Nephron (organoid): ENCODE results near the gene CHST4.
A peak's percentile ranks its signal among the peaks of the same experiment; 100 is the strongest.
"Not testable (repeated sequence)": the region's sequence is repeated elsewhere in the genome, so short reads cannot be mapped to it uniquely, and the experiment has no call there.

Source experiments
- H3K27ac Mint-ChIP-seq, 3 experiments: 2 replicates each; pipeline ENCODE4 v1.8.0; 2020; ENCODE audit warnings: mixed read lengths in 3 of 3, mild to moderate bottlenecking in 2 of 3, moderate library complexity in 1 of 3
- H3K27me3 Mint-ChIP-seq: 2 replicates; pipeline ENCODE4 v1.8.0; 2021; ENCODE audit warnings: low read depth, mild to moderate bottlenecking, moderate library complexity, mixed read lengths
- H3K36me3 Mint-ChIP-seq: 2 replicates; pipeline ENCODE4 v1.8.0; 2020; ENCODE audit warnings: low read depth, mixed read lengths
- H3K4me1 Mint-ChIP-seq: 2 replicates; pipeline ENCODE4 v1.8.0; 2020; ENCODE audit warnings: mixed read lengths
- H3K4me3 Mint-ChIP-seq, 3 experiments: 2 replicates each; pipeline ENCODE4 v1.8.0; 2020; ENCODE audit warnings: mild to moderate bottlenecking in 3 of 3, mixed read lengths in 3 of 3, moderate library complexity in 2 of 3
- H3K9me3 Mint-ChIP-seq: 2 replicates; pipeline ENCODE4 v1.8.0; 2020; ENCODE audit warnings: mixed read lengths
- TF ChIP-seq, protein P1 (sequence below), 3 experiments: fragments of 200-600 bp; sonication (generic); IDR thresholded peaks; one replicate each; pipeline ENCODE4 v1.5.0; 2021; ENCODE audit warnings: antibody characterized with exemption in 3 of 3; ENCODE audit not compliant: unreplicated experiment in 3 of 3

The CHST4 gene

DNA sequence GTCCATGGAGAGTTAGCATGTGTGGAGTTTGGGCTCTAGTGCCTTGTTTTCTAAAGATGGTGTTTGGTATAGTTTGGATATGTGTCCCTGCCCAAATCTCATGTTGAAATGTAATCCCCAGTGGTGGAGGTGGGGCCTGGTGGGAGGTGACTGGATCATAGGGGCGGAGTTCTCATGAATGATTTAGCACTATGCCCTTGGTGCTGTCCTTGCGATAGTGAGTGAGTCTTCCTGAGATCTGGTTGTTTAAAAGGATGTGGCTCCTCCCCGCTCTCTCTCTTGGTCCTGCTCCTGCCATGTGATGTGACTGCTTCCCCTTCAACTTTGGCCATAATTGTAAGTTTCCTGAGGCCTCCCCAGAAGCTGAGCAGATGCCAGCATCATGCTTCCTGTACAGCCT is 28.2 kb upstream of the CHST4 start:
- H3K9me3 Mint-ChIP-seq: no peaks in the 10 kb centered on the region
- H3K4me3 Mint-ChIP-seq: no peak overlapping the region
- TF ChIP-seq, protein P1, sequence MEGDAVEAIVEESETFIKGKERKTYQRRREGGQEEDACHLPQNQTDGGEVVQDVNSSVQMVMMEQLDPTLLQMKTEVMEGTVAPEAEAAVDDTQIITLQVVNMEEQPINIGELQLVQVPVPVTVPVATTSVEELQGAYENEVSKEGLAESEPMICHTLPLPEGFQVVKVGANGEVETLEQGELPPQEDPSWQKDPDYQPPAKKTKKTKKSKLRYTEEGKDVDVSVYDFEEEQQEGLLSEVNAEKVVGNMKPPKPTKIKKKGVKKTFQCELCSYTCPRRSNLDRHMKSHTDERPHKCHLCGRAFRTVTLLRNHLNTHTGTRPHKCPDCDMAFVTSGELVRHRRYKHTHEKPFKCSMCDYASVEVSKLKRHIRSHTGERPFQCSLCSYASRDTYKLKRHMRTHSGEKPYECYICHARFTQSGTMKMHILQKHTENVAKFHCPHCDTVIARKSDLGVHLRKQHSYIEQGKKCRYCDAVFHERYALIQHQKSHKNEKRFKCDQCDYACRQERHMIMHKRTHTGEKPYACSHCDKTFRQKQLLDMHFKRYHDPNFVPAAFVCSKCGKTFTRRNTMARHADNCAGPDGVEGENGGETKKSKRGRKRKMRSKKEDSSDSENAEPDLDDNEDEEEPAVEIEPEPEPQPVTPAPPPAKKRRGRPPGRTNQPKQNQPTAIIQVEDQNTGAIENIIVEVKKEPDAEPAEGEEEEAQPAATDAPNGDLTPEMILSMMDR (IDR thresholded peaks at IDR 0.05; ENCODE audit: unreplicated experiment in 3 of 3): no peak
- H3K27me3 Mint-ChIP-seq: peaks cover 9% of the 10 kb centered on the region
- H3K4me1 Mint-ChIP-seq: no peaks in the 10 kb centered on the region
- H3K36me3 Mint-ChIP-seq: no peaks in the 10 kb centered on the region
- H3K27ac Mint-ChIP-seq: no peak overlapping the region

DNA sequence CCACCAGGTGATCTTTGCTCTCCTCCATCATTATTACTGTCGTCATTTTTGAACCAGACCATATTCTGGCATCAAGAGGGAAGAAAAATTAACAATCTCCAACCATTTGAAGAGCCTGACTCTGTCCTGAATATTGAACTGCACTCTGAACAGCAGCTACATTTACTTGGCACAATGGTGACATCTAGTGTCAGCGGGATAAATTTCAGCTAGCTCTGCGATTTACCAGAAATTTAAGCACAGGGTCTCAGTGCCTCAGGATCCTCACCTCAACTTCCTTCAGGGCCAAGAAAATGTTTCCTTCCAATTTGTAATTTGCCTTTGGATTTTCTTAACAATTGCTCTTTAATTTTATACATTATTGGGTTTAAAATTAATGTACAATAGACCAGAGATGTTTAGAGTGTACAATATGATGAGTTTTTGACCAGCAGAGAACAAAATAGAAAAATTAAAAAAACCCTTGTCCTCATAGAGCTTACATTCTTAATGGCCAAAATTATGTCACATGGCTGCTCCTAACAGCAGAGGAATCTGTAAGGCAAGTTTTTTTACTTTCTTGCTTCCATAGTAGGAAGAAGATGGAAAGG is 26.4 kb upstream of the CHST4 start:
- TF ChIP-seq, protein P1 (IDR thresholded peaks at IDR 0.05; ENCODE audit: unreplicated experiment in 3 of 3): peak; percentile 65 to 72 (median 71)
- Mint-ChIP-seq H3K4me1 (no peaks in the 10 kb centered on the region), H3K36me3 (no peaks in the 10 kb centered on the region), H3K4me3 (no peak overlapping the region), H3K27me3 (peaks cover 10% of the 10 kb centered on the region), H3K27ac (no peak overlapping the region), H3K9me3 (no peaks in the 10 kb centered on the region)

DNA sequence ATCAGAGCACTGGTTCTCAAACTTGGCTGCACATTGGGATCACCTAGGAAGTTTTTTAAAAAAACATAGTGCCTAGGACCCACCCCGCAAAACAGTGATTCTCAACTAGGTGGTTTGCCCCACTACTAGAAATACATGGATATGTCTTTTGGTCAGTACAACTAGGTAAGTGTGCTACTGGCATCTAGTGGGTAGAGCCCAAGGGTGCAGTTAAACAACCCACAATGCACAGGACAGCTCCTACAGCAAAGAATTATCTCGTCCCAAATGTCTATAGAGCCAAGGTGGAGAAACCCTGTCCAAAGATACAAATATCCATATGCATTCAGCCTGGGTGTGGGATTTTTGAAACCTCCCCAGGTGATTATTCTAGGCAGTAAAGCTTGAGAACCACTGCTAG is 25.3 kb upstream of the CHST4 start:
- TF ChIP-seq, protein P1 (IDR thresholded peaks at IDR 0.05; ENCODE audit: unreplicated experiment in 3 of 3): no peak
- H3K4me1 Mint-ChIP-seq: no peaks in the 10 kb centered on the region
- no peak overlapping the region for H3K27ac Mint-ChIP-seq
- no peaks in the 10 kb centered on the region for H3K36me3 Mint-ChIP-seq
- H3K27me3 Mint-ChIP-seq: peaks cover 15% of the 10 kb centered on the region
- H3K9me3 Mint-ChIP-seq: no peaks in the 10 kb centered on the region
- no peak overlapping the region for H3K4me3 Mint-ChIP-seq

DNA sequence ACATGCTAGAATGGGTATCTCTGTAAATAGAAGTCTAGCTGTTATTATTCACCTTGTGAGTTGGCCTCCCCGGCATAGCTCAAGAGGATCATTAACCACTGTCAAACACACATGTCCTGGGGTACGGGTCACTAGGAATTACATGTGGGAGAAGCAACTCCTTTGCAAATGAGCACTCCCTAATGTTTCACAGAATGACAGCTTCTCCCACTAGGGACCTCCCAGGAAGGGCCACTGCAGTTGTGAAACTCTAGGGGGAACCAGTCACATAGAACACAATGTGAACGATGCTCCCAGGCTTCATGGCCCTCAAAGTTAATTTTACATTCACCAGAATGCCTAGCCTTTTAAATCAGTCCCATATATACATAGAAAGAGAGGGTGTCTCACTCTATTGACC is 24.7 kb upstream of the CHST4 start:
- Mint-ChIP-seq H3K36me3 (no peaks in the 10 kb centered on the region), H3K27ac (no peak overlapping the region), H3K27me3 (peaks cover 15% of the 10 kb centered on the region), H3K4me3 (no peak overlapping the region), H3K9me3 (no peaks in the 10 kb centered on the region), H3K4me1 (no peaks in the 10 kb centered on the region)
- TF ChIP-seq, protein P1 (IDR thresholded peaks at IDR 0.05; ENCODE audit: unreplicated experiment in 3 of 3): no peak

DNA sequence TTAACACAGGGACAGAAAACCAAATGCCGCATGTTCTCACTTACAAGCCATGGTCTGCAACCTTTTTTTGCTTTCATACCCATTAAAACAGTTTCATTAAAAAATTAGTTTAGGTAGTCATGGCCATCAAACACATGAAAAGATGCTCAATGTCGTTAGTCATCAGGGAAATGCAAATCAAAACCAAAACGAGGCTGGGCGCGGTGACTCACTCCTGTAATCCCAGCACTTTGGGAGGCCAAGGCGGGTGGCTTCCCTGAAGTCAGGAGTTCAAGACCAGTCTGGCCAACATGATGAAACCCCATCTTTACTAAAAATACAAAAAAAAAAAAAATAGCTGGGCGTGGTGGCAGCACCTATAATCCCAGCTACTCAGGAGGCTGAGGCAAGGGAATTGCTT is 22.2 kb upstream of the CHST4 start:
- H3K4me1 Mint-ChIP-seq, H3K36me3 Mint-ChIP-seq, H3K27ac Mint-ChIP-seq, H3K9me3 Mint-ChIP-seq, H3K4me3 Mint-ChIP-seq: not testable (repeated sequence)
- peaks cover 22% of the 10 kb centered on the region for H3K27me3 Mint-ChIP-seq

DNA sequence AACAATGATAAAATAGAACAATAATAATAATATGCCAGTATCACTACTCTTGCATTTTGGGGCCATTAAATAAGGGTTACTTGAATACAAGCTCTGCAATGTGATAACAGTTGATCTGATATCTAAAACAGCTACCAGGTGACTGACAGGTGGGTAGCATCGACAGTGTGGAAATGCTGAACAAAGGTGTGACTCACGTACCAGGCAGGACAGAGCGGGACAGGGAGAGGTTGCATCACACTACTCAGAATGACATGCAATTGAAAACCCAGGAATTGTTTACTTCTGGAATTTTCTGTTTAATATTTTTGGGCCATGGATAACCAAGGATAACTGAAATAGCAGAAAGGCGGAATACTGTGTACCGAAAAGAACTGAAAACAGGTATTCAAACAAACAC is 21.3 kb upstream of the CHST4 start:
- TF ChIP-seq, protein P1 (IDR thresholded peaks at IDR 0.05; ENCODE audit: unreplicated experiment in 3 of 3): no peak
- Mint-ChIP-seq H3K4me1 (no peaks in the 10 kb centered on the region), H3K36me3 (no peaks in the 10 kb centered on the region)

More for the DNA sequence above, 21.3 kb upstream of the CHST4 start:
- H3K27me3 Mint-ChIP-seq: peaks cover 22% of the 10 kb centered on the region
- no peak overlapping the region for H3K27ac Mint-ChIP-seq
- H3K4me3 Mint-ChIP-seq: no peak overlapping the region
- no peaks in the 10 kb centered on the region for H3K9me3 Mint-ChIP-seq
